C4-2B (cell line): ENCODE results near the gene SLC27A1.

Experiments used
- CTCF ChIP-seq: fragments of 450-650 bp; conservative IDR thresholded peaks from 2 replicates; pipeline ENCODE4 v1.5.1; 2017; ENCODE audit warnings: mild to moderate bottlenecking
- ZFX ChIP-seq: fragments of 450-650 bp; IDR thresholded peaks from 2 replicates; pipeline ENCODE4 v1.6.1; 2017

- TF ChIP-seq CTCF (no peak), ZFX (no peak)
These were observed 69.2 kb downstream of the SLC27A1 start for GRCh38 chr19:17539238-17540117.
